ENCODE results near the gene SFXN5. TPM values are rescaled to one million over a fixed set of nuclear protein-coding genes. Genes with fewer than 3 reads are reported as not detected.

Gene SFXN5
- total and polyA plus RNA-seq, 2 of the 8 experiments (the other 6 are each of a cell fraction or from before 2014, with no cell fraction given), result 29.3 to 33.1 TPM

- TF ChIP-seq TAF7 (optimal IDR thresholded peaks at IDR 0.05; ENCODE audit: borderline replicate concordance, low read depth, low read length) (no peak), CEBPB (IDR thresholded peaks at IDR 0.05; ENCODE audit: low read depth, low read length) (no peak), JUND (IDR thresholded peaks at IDR 0.05; ENCODE audit: low read length) (no peak), RXRA (IDR thresholded peaks at IDR 0.05; ENCODE audit: insufficient read depth, low read depth, low read length) (no peak), RFX5 (IDR thresholded peaks at IDR 0.05; ENCODE audit: borderline replicate concordance, low read depth, low read length) (no peak)
These were observed 78.8 kb downstream of the SFXN5 start (continued) for GRCh38 chr2:72992734-72993102.
